Thoracic aorta (tissue), 2 donors: ENCODE measurements around the gene RARB. TPM values are rescaled to one million over a fixed set of nuclear protein-coding genes. Genes with fewer than 3 reads are reported as not detected.
A peak's percentile ranks its signal among the peaks of the same experiment; 100 is the strongest.

Source experiments
- ATAC-seq: fragments of 150-250 bp; one replicate; pipeline ENCODE4 v1.8.0; 2017; ENCODE audit warnings: low read depth; ENCODE audit not compliant: insufficient number of reproducible peaks, low FRiP score
- DNase-seq: peaks from one replicate; pipeline ENCODE4 v3.0.0-alpha.2; 2020; ENCODE audit warnings: low spot score
- H3K27ac ChIP-seq, 2 donors: fragments of 200-600 bp; sonication (generic); 1 replicate in 1 of 2; 2 replicates in 1 of 2; pipeline ENCODE4 v1.5.1; 2016; ENCODE audit warnings: mild to moderate bottlenecking in 2 of 2, moderate library complexity in 2 of 2
- H3K27me3 ChIP-seq: fragments of 200-600 bp; sonication (generic); replicated peaks from 2 replicates; pipeline ENCODE4 v1.6.0; 2016; ENCODE audit warnings: mild to moderate bottlenecking; ENCODE audit not compliant: insufficient read depth
- H3K36me3 ChIP-seq: fragments of 200-600 bp; sonication (generic); one replicate; pipeline ENCODE4 v1.5.1; 2016
- H3K4me1 ChIP-seq, 2 donors: fragments of 200-600 bp; sonication (generic); 1 replicate in 1 of 2; 2 replicates in 1 of 2; pipeline versions ENCODE4 v1.5.1 to v1.6.0; 2016; ENCODE audit warnings: low read depth in 2 of 2, mild to moderate bottlenecking in 1 of 2; ENCODE audit not compliant: control insufficient read depth in 1 of 2
- H3K4me3 ChIP-seq: fragments of 200-600 bp; sonication (generic); 2 replicates; pipeline ENCODE4 v1.5.1; 2016; ENCODE audit warnings: mild to moderate bottlenecking
- H3K9me3 ChIP-seq: fragments of 200-600 bp; sonication (generic); 2 replicates; pipeline ENCODE4 v1.5.1; 2016
- CTCF ChIP-seq: fragments of 200-600 bp; sonication (generic); IDR thresholded peaks from one replicate; pipeline ENCODE4 v1.5.1; 2019; ENCODE audit warnings: antibody characterized with exemption
- total RNA-seq, 2 donors: library from RNA; depleted of rRNA; stranded (reverse); fragments of >200 nt; gene quantifications; one replicate each; pipeline versions ENCODE4 v1.1.0 to v1.2.3, GENCODE V29; 2016

The RARB gene
- total RNA-seq, 2 donors from 2014 or later = 3.8 to 12.3 TPM

DNA sequence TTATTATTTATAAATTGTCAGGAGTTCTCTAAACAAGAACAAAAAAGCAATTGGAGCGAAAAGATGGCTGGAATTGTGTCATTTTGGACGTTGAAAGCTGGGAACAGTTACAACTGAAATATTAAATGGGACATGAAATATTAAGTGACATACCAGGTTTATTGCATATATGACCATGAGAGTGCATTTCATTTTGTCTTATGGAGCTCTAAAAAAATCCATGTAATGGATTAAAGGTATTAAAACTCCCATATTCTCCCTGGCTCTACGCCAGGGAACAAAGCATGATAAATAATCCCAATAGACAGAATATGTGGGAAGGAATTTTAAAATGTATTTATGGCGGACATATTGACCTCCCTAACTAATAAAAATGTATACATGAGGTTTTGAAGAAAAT lies 17.7 kb downstream of the RARB start:
- no peaks in the 10 kb centered on the region for H3K27me3 ChIP-seq
- no peaks in the 10 kb centered on the region for H3K36me3 ChIP-seq
- DNase-seq = no peak
- H3K9me3 ChIP-seq = no peaks in the 10 kb centered on the region
- TF ChIP-seq CTCF = no peak
- ATAC-seq = no peak
- H3K4me1 ChIP-seq = peaks cover 0 to 17% of the 10 kb centered on the region in 2 donors
- no peak overlapping the region for H3K4me3 ChIP-seq
- H3K27ac ChIP-seq = no peak overlapping the region

- Histone ChIP-seq H3K9me3 (no peaks in the 10 kb centered on the region), H3K27me3 (no peaks in the 10 kb centered on the region), H3K4me1 (peaks cover 0 to 17% of the 10 kb centered on the region in 2 donors), H3K36me3 (no peaks in the 10 kb centered on the region), H3K27ac (no peak overlapping the region), H3K4me3 (no peak overlapping the region)
- no peak for ATAC-seq
- TF ChIP-seq CTCF = no peak
- no peak for DNase-seq
Measured at GRCh38 chr3:25447285-25447684, 19.2 kb downstream of the RARB start.

DNA sequence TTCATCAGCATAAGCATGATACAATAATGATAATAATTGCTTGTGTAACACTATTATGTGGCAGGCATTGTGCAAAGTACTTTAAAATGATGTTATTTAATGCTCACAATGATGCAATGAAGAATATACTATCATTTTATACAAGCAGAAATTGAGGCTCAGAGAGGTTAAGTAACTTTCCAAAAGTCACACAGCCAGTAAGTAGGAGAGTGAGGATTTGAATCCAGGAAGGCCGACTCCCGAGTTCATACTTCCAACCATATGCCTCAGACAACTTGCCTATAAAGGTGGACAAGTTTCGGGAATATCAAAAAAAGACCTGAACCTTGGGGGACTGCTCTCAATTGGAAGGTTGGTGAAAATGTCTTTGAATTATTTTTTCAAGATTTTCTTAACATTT lies 19.9 kb downstream of the RARB start:
- H3K36me3 ChIP-seq = no peaks in the 10 kb centered on the region
- H3K27ac ChIP-seq = no peak overlapping the region
- TF ChIP-seq CTCF = no peak
- ATAC-seq (no peak), DNase-seq (no peak)
- H3K4me1 ChIP-seq = peaks cover 0 to 17% of the 10 kb centered on the region in 2 donors
- H3K9me3 ChIP-seq = no peaks in the 10 kb centered on the region
- no peaks in the 10 kb centered on the region for H3K27me3 ChIP-seq
- no peak overlapping the region for H3K4me3 ChIP-seq

DNA sequence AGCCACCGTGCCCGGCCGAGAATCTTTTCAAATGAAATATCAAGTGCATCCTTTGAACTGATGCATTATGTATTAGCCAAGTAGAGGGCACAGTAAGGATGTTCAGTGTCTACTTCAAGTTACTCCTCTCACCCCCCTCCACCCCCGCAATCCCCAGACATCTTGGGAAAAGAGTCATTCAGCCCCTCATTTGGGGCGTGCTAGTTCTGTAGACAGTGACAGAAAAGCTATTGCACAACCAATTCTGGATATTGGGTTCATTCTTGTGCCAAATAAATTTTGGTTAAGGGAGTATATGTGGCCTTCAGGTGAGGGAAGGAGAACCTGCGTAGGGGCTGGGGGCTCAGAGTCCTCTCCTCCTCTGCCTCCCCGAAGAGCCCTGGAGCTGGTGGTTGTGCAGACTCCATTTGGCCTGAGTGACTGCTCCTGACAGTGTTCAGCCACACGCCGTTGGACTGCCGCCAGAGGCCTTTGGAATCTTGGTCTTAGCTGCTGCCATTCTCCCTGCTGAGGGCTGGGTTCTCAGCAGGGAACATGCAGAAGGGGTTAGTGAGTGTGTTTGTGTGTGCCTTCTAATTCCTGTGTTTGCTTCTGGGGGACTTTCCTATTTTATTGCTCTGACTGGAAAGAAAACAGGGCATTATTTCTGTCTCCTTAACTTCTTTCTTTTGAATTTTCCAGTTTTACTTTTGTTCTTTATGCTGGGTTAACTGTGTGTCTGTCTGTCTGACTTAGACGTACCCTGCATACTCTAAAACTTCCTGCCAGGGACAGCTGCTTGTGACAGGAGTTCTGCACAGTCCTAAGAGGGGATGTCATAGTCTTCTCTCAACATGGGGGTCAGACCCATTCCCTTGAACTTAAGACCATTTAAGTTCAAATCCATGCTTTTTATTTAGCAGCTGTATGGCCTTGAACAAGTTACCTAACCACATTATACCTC lies 21.0 kb downstream of the RARB start:
- DNase-seq (peak; percentile 62), ATAC-seq (no peak)
- H3K4me1 ChIP-seq = peaks cover 0 to 24% of the 10 kb centered on the region in 2 donors
- no peak for TF ChIP-seq CTCF
- H3K27me3 ChIP-seq = no peaks in the 10 kb centered on the region
- H3K27ac ChIP-seq = peak overlapping the region; percentile 6 to 34
- no peaks in the 10 kb centered on the region for H3K36me3 ChIP-seq
- H3K4me3 ChIP-seq = no peak overlapping the region
- no peaks in the 10 kb centered on the region for H3K9me3 ChIP-seq

DNA sequence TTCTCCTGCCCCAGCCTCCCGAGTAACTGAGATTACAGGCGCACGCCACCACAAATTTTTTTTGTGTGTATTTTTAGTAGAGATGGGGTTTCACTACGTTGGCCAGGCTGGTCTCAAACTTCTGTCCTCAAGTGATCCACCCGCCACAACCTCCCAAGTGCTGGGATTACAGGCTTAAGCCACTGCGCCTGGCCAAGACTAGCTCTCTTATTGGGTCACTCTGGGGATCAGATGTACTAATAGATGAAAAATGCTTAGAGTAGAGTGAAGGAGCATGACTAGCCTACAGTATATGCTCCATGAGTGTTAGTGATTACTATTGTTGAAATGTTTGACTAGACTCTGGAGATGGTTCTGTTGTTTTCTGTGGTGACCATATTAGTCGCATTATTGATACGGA lies 21.8 kb downstream of the RARB start:
- DNase-seq (no peak), ATAC-seq (no peak)
- H3K4me3 ChIP-seq = no peak overlapping the region
- peaks cover 4 to 33% of the 10 kb centered on the region in 2 donors for H3K4me1 ChIP-seq
- no peaks in the 10 kb centered on the region for H3K36me3 ChIP-seq
- H3K27ac ChIP-seq = peak overlapping the region; percentile 6 to 34
- no peaks in the 10 kb centered on the region for H3K9me3 ChIP-seq
- no peaks in the 10 kb centered on the region for H3K27me3 ChIP-seq
- TF ChIP-seq CTCF = no peak
